Mesendoderm (in vitro differentiated cells): ENCODE results near the gene APPL2.
A peak's percentile ranks its signal among the peaks of the same experiment; 100 is the strongest.
"Not testable (repeated sequence)": the region's sequence is repeated elsewhere in the genome, so short reads cannot be mapped to it uniquely, and the experiment has no call there.

Experiments used
- DNase-seq: peaks from one replicate; pipeline ENCODE4 v3.0.0; 2013
- H2AK5ac ChIP-seq: 2 replicates; pipeline ENCODE4 v1.6.1; 2013; ENCODE audit warnings: low read length, inconsistent platforms
- H2BK120ac ChIP-seq: 2 replicates; pipeline ENCODE4 v1.6.1; 2013; ENCODE audit warnings: low read depth, mild to moderate bottlenecking, low read length, moderate library complexity, mixed read lengths
- H2BK15ac ChIP-seq: replicated peaks from 2 replicates; pipeline ENCODE4 v1.6.1; 2013; ENCODE audit warnings: low read depth, mild to moderate bottlenecking, moderate library complexity
- H2BK5ac ChIP-seq: 2 replicates; pipeline ENCODE4 v1.6.1; 2013; ENCODE audit warnings: low read length, inconsistent platforms
- H3K18ac ChIP-seq: 2 replicates; pipeline ENCODE4 v1.6.1; 2013; ENCODE audit warnings: mild to moderate bottlenecking, low read length, mixed read lengths
- H3K23ac ChIP-seq: one replicate; pipeline ENCODE4 v1.6.1; 2013; ENCODE audit warnings: low read length
- H3K27ac ChIP-seq: 2 replicates; pipeline ENCODE4 v1.5.1; 2013; ENCODE audit warnings: low read depth, mild to moderate bottlenecking, inconsistent platforms, low read length, moderate library complexity
- H3K27me3 ChIP-seq: 2 replicates; pipeline ENCODE4 v1.6.1; 2013; ENCODE audit warnings: low read length, control low read depth, mild to moderate bottlenecking, inconsistent platforms; ENCODE audit not compliant: insufficient read depth, poor library complexity
- H3K36me3 ChIP-seq: 2 replicates; pipeline ENCODE4 v1.6.1; 2013; ENCODE audit warnings: low read length, inconsistent platforms; ENCODE audit not compliant: control insufficient read depth, insufficient read depth
- H3K4ac ChIP-seq: one replicate; pipeline ENCODE4 v1.6.1; 2013; ENCODE audit warnings: low read depth, mild to moderate bottlenecking, low read length, moderate library complexity
- H3K4me1 ChIP-seq: 2 replicates; pipeline ENCODE4 v1.6.1; 2013; ENCODE audit warnings: low read depth, low read length, inconsistent platforms; ENCODE audit not compliant: control insufficient read depth
- H3K4me2 ChIP-seq: 2 replicates; pipeline ENCODE4 v1.6.1; 2013; ENCODE audit warnings: low read length
- H3K4me3 ChIP-seq: 2 replicates; pipeline ENCODE4 v1.5.1; 2013; ENCODE audit warnings: mild to moderate bottlenecking, low read length
- H3K56ac ChIP-seq: one replicate; pipeline ENCODE4 v1.6.1; 2013; ENCODE audit warnings: low read length
- H3K79me1 ChIP-seq: 2 replicates; pipeline ENCODE4 v1.6.1; 2013; ENCODE audit warnings: low read length, inconsistent platforms
- H3K79me2 ChIP-seq: 2 replicates; pipeline ENCODE4 v1.6.1; 2013; ENCODE audit warnings: mild to moderate bottlenecking, low read length; ENCODE audit not compliant: control insufficient read depth, insufficient read depth
- H3K9ac ChIP-seq: 2 replicates; pipeline ENCODE4 v1.6.1; 2013; ENCODE audit warnings: low read length, inconsistent platforms
- H4K5ac ChIP-seq: one replicate; pipeline ENCODE4 v1.6.1; 2013; ENCODE audit warnings: low read length
- H4K8ac ChIP-seq: one replicate; pipeline ENCODE4 v1.6.1; 2013; ENCODE audit warnings: low read depth, mild to moderate bottlenecking, control low read depth, low read length, moderate library complexity
- WGBS: extraction: QIAGEN DNeasy Blood & Tissue Kit; methylation state at CpG from one replicate; pipeline ENCODE4 v1.1.7; 2013; ENCODE audit warnings: low lambda C conversion rate, missing lambda C conversion rate; ENCODE audit not compliant: insufficient coverage; ENCODE audit errors: extremely low coverage; 5-methylcytosine and 5-hydroxymethylcytosine counted together

Gene APPL2

DNA sequence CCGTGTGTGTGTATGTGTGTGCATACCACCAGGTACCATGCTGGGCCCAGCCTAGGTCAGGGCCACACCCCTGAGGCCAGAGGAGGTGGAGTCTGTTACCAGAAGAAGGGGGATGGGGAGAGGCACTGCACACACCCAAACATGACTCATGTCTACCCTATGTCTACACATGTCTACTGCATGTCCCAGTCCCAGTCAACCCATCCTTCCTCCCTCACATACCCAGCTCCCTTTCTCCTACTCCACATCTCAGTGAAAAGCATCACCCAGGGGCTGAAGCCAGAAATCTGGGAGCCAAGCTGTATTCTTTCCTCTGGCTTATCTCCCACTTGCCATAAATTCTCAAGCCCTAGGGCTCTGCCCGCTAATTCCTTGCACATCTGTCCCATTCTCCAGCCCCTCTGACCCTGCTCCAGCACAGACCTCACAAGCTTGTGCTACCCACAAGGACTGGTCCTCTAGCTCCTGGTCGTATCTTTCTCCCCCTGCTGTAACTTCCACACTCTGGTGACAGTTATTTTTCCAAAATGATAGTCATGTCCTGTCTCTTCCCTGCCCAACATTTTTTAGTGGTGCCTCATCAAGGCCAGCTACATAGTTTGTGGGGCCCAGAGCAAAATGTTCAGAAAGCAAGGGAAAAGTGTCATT lies 18.0 kb upstream of the APPL2 start:
- no peaks in the 10 kb centered on the region for H3K79me1 ChIP-seq
- H3K79me2 ChIP-seq, result no peaks in the 10 kb centered on the region
- no peaks in the 10 kb centered on the region for H3K27me3 ChIP-seq
- WGBS, result no CpG with 5 or more reads among the region's 3 CpGs
- H4K8ac ChIP-seq, result no peak overlapping the region
- no peak overlapping the region for H2AK5ac ChIP-seq
- DNase-seq, result peak; percentile 51
- H2BK5ac ChIP-seq, result no peak overlapping the region
- peaks cover 3% of the 10 kb centered on the region for H3K4me1 ChIP-seq
- H3K36me3 ChIP-seq, result no peaks in the 10 kb centered on the region
- H3K4me3 ChIP-seq, result no peak overlapping the region
- H4K5ac ChIP-seq, result no peak overlapping the region
- H2BK120ac ChIP-seq, result no peak overlapping the region
- no peak overlapping the region for H3K56ac ChIP-seq
- no peak overlapping the region for H3K27ac ChIP-seq
- no peak overlapping the region for H3K4ac ChIP-seq
- no peak overlapping the region for H3K18ac ChIP-seq
- no peak overlapping the region for H3K9ac ChIP-seq
- H3K23ac ChIP-seq, result no peak overlapping the region
- no peak overlapping the region for H2BK15ac ChIP-seq
- no peak overlapping the region for H3K4me2 ChIP-seq

- Histone ChIP-seq H2BK120ac (no peak overlapping the region), H4K8ac (no peak overlapping the region), H3K9ac (no peak overlapping the region), H3K36me3 (no peaks in the 10 kb centered on the region), H3K4ac (no peak overlapping the region), H3K56ac (no peak overlapping the region), H3K27ac (no peak overlapping the region), H3K23ac (no peak overlapping the region), H3K27me3 (no peaks in the 10 kb centered on the region), H3K4me1 (peaks cover 3% of the 10 kb centered on the region), H3K4me3 (no peak overlapping the region), H2BK15ac (no peak overlapping the region), H3K79me2 (no peaks in the 10 kb centered on the region), H3K4me2 (no peak overlapping the region), H4K5ac (no peak overlapping the region), H2AK5ac (no peak overlapping the region), H3K79me1 (no peaks in the 10 kb centered on the region), H3K18ac (no peak overlapping the region), H2BK5ac (no peak overlapping the region)
- DNase-seq, result no peak
- no CpG with 5 or more reads among the region's 5 CpGs for WGBS
Observed at GRCh38 chr12:105252901-105253300, 16.9 kb upstream of the APPL2 start.

GRCh38 chr12:105245776-105246427 lies 9.9 kb upstream of the APPL2 start:
- H2BK15ac ChIP-seq, DNase-seq, H4K8ac ChIP-seq, H2BK120ac ChIP-seq, H2BK5ac ChIP-seq, H3K4ac ChIP-seq, H3K36me3 ChIP-seq, H4K5ac ChIP-seq, H3K4me2 ChIP-seq, H3K4me3 ChIP-seq, H3K56ac ChIP-seq, H2AK5ac ChIP-seq, H3K79me1 ChIP-seq, H3K79me2 ChIP-seq, H3K4me1 ChIP-seq, H3K27me3 ChIP-seq, H3K9ac ChIP-seq, H3K27ac ChIP-seq, H3K23ac ChIP-seq, H3K18ac ChIP-seq: not testable (repeated sequence)
- no CpG with 5 or more reads among the region's 20 CpGs for WGBS

- no CpG with 5 or more reads among the region's 4 CpGs for WGBS
Observed at GRCh38 chr12:105245291-105245690, 9.3 kb upstream of the APPL2 start.

DNA sequence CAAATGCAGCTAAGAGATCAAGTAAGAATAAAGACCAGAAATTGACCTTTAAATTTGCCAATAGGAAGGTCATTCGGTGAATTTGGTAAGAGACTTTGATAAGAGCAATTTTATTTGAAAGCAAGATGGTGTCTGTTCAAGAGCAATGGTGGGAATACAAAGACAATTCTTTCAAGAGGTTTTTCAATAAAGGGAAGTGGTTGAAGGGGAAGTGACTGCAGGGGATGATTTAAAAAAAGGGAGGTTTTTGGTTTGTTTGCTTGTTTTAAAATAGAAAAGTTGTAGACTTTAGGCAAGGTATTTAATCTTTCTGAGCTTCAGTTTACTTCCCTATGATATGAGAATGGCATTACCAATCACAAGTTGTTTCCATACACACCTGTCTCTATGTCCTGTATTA lies 4.3 kb upstream of the APPL2 start:
- H3K4me1 ChIP-seq, result no peaks in the 10 kb centered on the region
- H3K4me3 ChIP-seq, result no peak overlapping the region
- no peak overlapping the region for H2BK120ac ChIP-seq
- no peak overlapping the region for H3K23ac ChIP-seq
- no peak for DNase-seq
- H4K8ac ChIP-seq, result no peak overlapping the region
- no CpG with 5 or more reads among the region's 1 CpG for WGBS
- no peaks in the 10 kb centered on the region for H3K79me1 ChIP-seq
- H2BK5ac ChIP-seq, result no peak overlapping the region
- H3K9ac ChIP-seq, result no peak overlapping the region
- H3K4ac ChIP-seq, result no peak overlapping the region
- no peaks in the 10 kb centered on the region for H3K27me3 ChIP-seq
- H4K5ac ChIP-seq, result no peak overlapping the region
- no peak overlapping the region for H2AK5ac ChIP-seq
- H3K27ac ChIP-seq, result no peak overlapping the region
- no peak overlapping the region for H2BK15ac ChIP-seq
- no peaks in the 10 kb centered on the region for H3K79me2 ChIP-seq
- H3K56ac ChIP-seq, result no peak overlapping the region
- no peak overlapping the region for H3K4me2 ChIP-seq
- no peak overlapping the region for H3K18ac ChIP-seq
- H3K36me3 ChIP-seq, result no peaks in the 10 kb centered on the region

More at GRCh38 chr12:105245291-105245690, 9.3 kb upstream of the APPL2 start:
- no peak overlapping the region for H4K5ac ChIP-seq
- no peak overlapping the region for H3K4me3 ChIP-seq
- no peak overlapping the region for H3K27ac ChIP-seq
- no peak overlapping the region for H3K4me2 ChIP-seq
- no peak overlapping the region for H3K9ac ChIP-seq
- DNase-seq, result no peak
- H2BK15ac ChIP-seq, result no peak overlapping the region
- no peak overlapping the region for H2AK5ac ChIP-seq
- no peaks in the 10 kb centered on the region for H3K36me3 ChIP-seq
- no peak overlapping the region for H3K4ac ChIP-seq
- no peak overlapping the region for H3K18ac ChIP-seq
- H2BK120ac ChIP-seq, result no peak overlapping the region
- no peak overlapping the region for H3K56ac ChIP-seq
- H3K79me1 ChIP-seq, result no peaks in the 10 kb centered on the region
- H2BK5ac ChIP-seq, result no peak overlapping the region
- H3K4me1 ChIP-seq, result no peaks in the 10 kb centered on the region
- no peaks in the 10 kb centered on the region for H3K27me3 ChIP-seq
- no peak overlapping the region for H3K23ac ChIP-seq
- H4K8ac ChIP-seq, result no peak overlapping the region
- no peaks in the 10 kb centered on the region for H3K79me2 ChIP-seq

DNA sequence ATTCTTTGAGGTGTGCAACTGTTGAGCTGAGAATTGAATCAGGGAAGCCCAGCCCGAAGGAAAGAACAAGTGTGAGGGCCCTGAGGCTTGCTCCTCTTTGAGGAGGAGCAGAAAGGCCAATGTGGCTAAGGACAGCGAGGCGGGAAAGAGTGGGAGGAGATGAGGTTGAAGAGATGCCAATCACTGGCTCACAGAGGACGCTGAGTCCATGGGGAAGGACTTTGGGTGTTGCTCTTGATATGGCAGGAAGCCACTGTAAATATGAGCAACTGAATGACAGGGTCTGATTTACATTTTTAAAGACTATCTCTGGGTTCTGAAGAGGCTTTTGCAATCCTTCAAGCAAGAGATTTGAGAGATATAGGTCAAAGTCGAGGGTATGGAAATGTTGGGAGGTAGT lies 3.3 kb upstream of the APPL2 start:
- Histone ChIP-seq H3K79me1 (peaks cover 4% of the 10 kb centered on the region), H2BK120ac (no peak overlapping the region), H3K4me1 (no peaks in the 10 kb centered on the region), H4K5ac (no peak overlapping the region), H3K79me2 (no peaks in the 10 kb centered on the region), H3K18ac (no peak overlapping the region), H3K23ac (no peak overlapping the region), H2BK15ac (no peak overlapping the region), H3K27ac (no peak overlapping the region), H3K56ac (no peak overlapping the region), H2BK5ac (no peak overlapping the region), H3K4ac (no peak overlapping the region), H3K36me3 (no peaks in the 10 kb centered on the region), H3K9ac (no peak overlapping the region), H2AK5ac (no peak overlapping the region), H4K8ac (no peak overlapping the region), H3K4me3 (no peak overlapping the region), H3K27me3 (no peaks in the 10 kb centered on the region), H3K4me2 (no peak overlapping the region)
- DNase-seq, result no peak
- no CpG with 5 or more reads among the region's 5 CpGs for WGBS
